ENCODE data around the gene DDN.

Gene DDN

DNA sequence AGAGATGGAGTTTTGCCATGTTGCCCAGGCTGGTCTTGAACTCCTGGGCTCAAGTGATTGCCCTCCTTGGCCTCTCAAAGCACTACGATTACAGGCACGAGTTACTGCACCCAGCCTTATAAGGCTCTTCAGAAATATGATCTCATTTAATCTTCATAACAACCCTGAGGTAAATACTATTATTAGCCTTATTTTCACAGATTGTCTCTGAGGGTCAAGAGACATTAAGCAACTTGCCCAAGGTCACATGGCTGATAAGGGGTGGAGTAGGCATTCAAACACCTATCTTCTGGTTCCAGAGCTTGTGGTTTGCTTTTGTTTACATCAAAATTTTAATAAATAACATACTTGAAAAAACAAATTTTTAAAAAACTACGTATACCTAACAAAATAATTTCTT is 14.3 kb upstream of the DDN start:
- no peak for DNase-seq (ENCODE audit: low read depth)
- TF ChIP-seq, protein P1, sequence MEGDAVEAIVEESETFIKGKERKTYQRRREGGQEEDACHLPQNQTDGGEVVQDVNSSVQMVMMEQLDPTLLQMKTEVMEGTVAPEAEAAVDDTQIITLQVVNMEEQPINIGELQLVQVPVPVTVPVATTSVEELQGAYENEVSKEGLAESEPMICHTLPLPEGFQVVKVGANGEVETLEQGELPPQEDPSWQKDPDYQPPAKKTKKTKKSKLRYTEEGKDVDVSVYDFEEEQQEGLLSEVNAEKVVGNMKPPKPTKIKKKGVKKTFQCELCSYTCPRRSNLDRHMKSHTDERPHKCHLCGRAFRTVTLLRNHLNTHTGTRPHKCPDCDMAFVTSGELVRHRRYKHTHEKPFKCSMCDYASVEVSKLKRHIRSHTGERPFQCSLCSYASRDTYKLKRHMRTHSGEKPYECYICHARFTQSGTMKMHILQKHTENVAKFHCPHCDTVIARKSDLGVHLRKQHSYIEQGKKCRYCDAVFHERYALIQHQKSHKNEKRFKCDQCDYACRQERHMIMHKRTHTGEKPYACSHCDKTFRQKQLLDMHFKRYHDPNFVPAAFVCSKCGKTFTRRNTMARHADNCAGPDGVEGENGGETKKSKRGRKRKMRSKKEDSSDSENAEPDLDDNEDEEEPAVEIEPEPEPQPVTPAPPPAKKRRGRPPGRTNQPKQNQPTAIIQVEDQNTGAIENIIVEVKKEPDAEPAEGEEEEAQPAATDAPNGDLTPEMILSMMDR (IDR thresholded peaks at IDR 0.05; ENCODE audit: low read length, missing control alignments), result no peak

DNA sequence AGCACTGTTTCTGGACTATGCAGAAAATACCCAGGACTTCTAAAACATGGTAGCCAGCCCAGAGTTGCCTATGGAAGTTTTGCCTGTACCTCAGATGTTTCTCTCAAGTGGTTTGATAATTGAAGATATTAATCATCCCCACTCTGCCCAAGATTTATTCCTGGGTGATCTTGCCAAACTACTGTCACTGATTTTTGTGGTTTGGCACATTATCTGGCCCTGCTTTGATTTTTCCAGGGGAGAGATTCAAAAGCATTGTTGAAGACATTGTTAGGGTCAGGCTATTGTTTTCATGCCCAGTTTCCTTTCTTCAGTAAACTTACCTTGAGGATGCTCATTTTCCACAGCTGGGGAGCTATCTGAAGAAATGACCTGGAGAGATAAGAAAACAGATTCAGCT is 13.6 kb upstream of the DDN start:
- H3K4me3 ChIP-seq (replicated peaks; ENCODE audit: low read depth, low read length), result no peak overlapping the region
- DNase-seq (ENCODE audit: low read depth), result no peak
- TF ChIP-seq, protein P1 (IDR thresholded peaks at IDR 0.05; ENCODE audit: low read length, missing control alignments), result no peak

More for the DNA sequence above, 14.3 kb upstream of the DDN start:
- no peak overlapping the region for H3K4me3 ChIP-seq (replicated peaks; ENCODE audit: low read depth, low read length)

DNA sequence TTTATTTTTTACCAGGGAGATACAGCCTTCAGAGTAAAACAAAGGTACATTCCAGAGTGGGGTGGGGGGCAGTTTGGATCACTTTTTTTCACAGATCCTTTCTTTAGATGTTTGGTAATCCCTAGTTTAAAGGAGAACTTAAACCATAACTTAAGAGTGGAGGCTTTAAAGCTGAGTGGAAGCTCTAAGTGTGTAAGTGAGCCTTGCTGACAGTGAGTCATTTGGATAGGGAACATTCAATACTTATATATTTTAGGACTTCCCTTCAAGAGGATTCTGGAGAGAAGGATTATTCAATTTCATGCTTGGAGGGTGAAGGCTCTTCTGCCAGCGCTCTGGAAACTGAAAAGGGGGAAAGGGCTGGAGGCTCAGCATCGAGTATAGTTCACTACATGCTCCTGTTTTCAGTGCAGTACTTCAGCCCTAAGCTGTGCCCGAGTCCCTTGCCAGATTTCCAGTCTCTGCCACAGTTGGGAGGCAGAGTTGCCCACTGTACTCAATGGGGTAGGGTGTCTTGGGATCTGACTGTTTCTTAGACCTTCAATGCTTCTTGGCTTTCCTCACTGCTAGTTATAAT is 11.0 kb upstream of the DDN start:
- no peak for DNase-seq (ENCODE audit: low read depth)
- TF ChIP-seq, protein P1 (IDR thresholded peaks at IDR 0.05; ENCODE audit: low read length, missing control alignments), result no peak

DNA sequence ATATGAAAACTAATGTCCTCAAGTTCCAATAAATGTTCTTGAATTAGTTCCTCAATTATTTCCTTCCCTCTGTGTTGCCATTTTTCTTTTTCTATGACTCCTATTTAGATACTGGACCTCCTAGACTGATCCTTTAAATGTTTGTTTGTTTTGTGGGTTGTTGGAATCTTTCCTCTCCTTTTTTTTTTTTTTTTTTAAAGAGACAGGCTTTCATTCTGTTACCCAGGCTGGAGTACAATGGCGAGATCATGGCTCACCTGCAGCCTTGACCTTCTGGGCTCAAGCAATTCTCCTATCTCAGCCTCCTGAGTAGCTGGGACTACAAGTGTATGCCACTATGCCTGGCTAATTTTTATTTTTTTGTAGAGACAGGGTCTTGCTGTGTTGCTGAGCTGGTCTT is 9.8 kb upstream of the DDN start:
- H3K4me3 ChIP-seq (replicated peaks; ENCODE audit: low read depth, low read length), result no peak overlapping the region
- TF ChIP-seq, protein P1 (IDR thresholded peaks at IDR 0.05; ENCODE audit: low read length, missing control alignments), result no peak
- DNase-seq (ENCODE audit: low read depth), result no peak

More for the DNA sequence above, 11.0 kb upstream of the DDN start:
- H3K4me3 ChIP-seq (replicated peaks; ENCODE audit: low read depth, low read length), result no peak overlapping the region

DNA sequence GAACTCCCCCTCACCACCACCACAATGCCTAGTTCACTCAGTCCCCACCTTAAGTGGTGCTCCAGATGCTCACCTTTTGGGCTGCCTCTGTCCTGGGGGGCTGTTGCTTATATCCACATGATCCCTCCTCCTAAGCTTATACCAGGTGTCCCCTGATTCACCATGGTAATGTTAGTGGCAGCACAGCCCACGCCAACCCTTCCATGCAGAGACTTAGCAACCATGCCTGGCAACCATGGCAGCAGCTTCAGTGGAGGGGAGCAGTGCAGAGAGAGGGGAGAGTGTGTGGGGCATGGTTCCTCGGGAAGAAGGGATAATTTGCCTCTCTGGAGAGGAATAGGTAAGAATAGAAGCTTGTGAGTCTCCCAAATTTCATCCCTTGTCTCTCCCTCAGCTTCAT is 1.2 kb upstream of the DDN start:
- TF ChIP-seq, protein P1 (IDR thresholded peaks at IDR 0.05; ENCODE audit: low read length, missing control alignments), result no peak
- no peak overlapping the region for H3K4me3 ChIP-seq (replicated peaks; ENCODE audit: low read depth, low read length)
- DNase-seq (ENCODE audit: low read depth), result no peak

DNA sequence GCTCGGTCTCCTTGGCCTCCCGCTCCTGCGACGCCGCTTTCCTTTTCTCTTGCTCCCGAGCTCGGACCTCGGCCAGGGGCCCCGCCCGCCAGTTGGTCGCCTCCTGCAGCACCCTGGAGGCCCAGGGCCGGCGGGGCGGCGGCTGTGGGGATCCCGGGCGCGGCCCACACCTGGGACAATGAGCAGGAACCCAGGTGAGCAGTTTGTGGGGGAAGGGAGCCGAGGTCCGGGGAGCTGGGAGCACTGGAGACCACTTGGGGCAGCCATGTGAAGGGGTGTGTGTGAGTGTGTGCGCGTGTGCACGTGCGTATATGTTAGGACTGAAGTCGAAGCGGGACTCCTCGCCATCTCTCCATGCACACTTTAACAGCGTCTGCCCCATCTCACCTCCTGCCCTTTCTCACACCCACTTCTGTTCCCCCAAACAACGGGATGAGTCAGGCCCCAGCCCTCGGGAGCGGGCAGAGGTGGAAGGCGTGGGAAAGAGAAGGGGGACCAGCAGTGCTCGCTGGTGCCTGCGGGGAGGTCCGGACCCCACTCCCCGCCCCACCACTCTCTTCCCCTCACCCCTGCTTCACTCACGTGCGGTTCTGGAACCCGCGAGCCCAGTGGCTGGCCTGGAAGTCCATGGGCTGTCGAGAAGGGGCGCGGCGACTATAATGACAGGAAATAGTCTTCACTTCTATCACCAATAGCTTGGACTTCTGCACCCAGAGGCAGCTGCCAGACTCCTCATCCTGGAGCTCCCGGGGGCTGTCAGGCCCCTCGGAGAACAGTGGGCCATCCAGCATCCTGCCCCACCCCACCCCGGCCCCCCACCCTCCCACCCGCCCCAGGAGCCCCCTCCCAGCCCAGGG is 450 bp downstream of the DDN start:
- no peak for DNase-seq (ENCODE audit: low read depth)
- TF ChIP-seq, protein P1 (IDR thresholded peaks at IDR 0.05; ENCODE audit: low read length, missing control alignments), result no peak
- H3K4me3 ChIP-seq (replicated peaks; ENCODE audit: low read depth, low read length), result peak overlapping the region; percentile 27

Measured in fibroblast of pulmonary artery (primary cell).